MM.1S (cell line): Measurements from ENCODE around the gene CCDC27.

Experiments used
- DNase-seq: peaks from one replicate; pipeline ENCODE4 v3.0.0-alpha.2; 2015
- H2AFZ ChIP-seq: fragments of 300-600 bp; sonication (generic); 2 replicates; pipeline ENCODE4 v1.6.0; 2016; ENCODE audit warnings: antibody characterized with exemption, low read length
- H3F3A ChIP-seq: fragments of 300-600 bp; sonication (generic); 2 replicates; pipeline ENCODE4 v1.6.1; 2016; ENCODE audit warnings: mild to moderate bottlenecking, antibody characterized with exemption, low read length, moderate library complexity, mixed read lengths; ENCODE audit not compliant: insufficient read depth
- H3K27ac ChIP-seq: fragments of 300-600 bp; sonication (generic); 2 replicates; pipeline ENCODE4 v1.5.1; 2016; ENCODE audit warnings: mild to moderate bottlenecking, low read length
- H3K27me3 ChIP-seq: fragments of 300-600 bp; sonication (generic); replicated peaks from 2 replicates; pipeline ENCODE4 v1.6.0; 2016; ENCODE audit warnings: low read length; ENCODE audit not compliant: insufficient read depth
- H3K36me3 ChIP-seq: fragments of 300-600 bp; sonication (generic); replicated peaks from 2 replicates; pipeline ENCODE4 v1.6.1; 2016; ENCODE audit warnings: mild to moderate bottlenecking, low read length, mixed read lengths; ENCODE audit not compliant: insufficient read depth
- H3K4me1 ChIP-seq: fragments of 300-600 bp; sonication (generic); 2 replicates; pipeline ENCODE4 v1.6.1; 2016; ENCODE audit warnings: low read length, mixed read lengths
- H3K4me2 ChIP-seq: fragments of 300-600 bp; sonication (generic); 2 replicates; pipeline ENCODE4 v1.6.0; 2016; ENCODE audit warnings: low read depth, low read length
- H3K4me3 ChIP-seq: fragments of 300-600 bp; sonication (generic); 2 replicates; pipeline ENCODE4 v1.5.1; 2016; ENCODE audit warnings: low read length, mixed read lengths
- H3K79me2 ChIP-seq: fragments of 300-600 bp; sonication (generic); 2 replicates; pipeline ENCODE4 v1.6.1; 2016; ENCODE audit warnings: mixed run types, low read length, mixed read lengths
- H3K9ac ChIP-seq: fragments of 300-600 bp; sonication (generic); 2 replicates; pipeline ENCODE4 v1.6.1; 2016; ENCODE audit warnings: low read length, mixed read lengths
- H3K9me2 ChIP-seq: fragments of 300-600 bp; sonication (generic); replicated peaks from 2 replicates; pipeline ENCODE4 v1.6.1; 2016; ENCODE audit warnings: mild to moderate bottlenecking, low read length, mixed read lengths; ENCODE audit not compliant: insufficient read depth
- H3K9me3 ChIP-seq: fragments of 300-600 bp; sonication (generic); replicated peaks from 2 replicates; pipeline ENCODE4 v1.6.1; 2016; ENCODE audit warnings: mild to moderate bottlenecking, low read length, mixed read lengths; ENCODE audit not compliant: insufficient read depth
- H4K20me1 ChIP-seq: fragments of 300-600 bp; sonication (generic); 2 replicates; pipeline ENCODE4 v1.6.1; 2016; ENCODE audit warnings: mild to moderate bottlenecking, low read length, moderate library complexity, mixed read lengths; ENCODE audit not compliant: insufficient read depth
- CTCF ChIP-seq: fragments of 300-600 bp; sonication (generic); IDR thresholded peaks from 2 replicates; pipeline ENCODE4 v1.5.1; 2016; ENCODE audit warnings: antibody characterized with exemption, low read length, mixed read lengths
- EZH2 ChIP-seq: fragments of 300-600 bp; sonication (generic); optimal IDR thresholded peaks from 2 replicates; pipeline ENCODE3; 2017; ENCODE audit warnings: low read depth, mild to moderate bottlenecking, antibody characterized with exemption, low read length, mixed read lengths
- EZH2phosphoT487 ChIP-seq: fragments of 300-600 bp; sonication (generic); IDR thresholded peaks from 2 replicates; pipeline ENCODE4 v1.6.1; 2018; ENCODE audit warnings: antibody characterized with exemption, low read length

The CCDC27 gene

GRCh38 chr1:3744646-3745045, 7.6 kb upstream of the CCDC27 start:
- no peak overlapping the region for H2AFZ ChIP-seq

GRCh38 chr1:3745071-3745470, 7.2 kb upstream of the CCDC27 start:
- H4K20me1 ChIP-seq: no peaks in the 10 kb centered on the region
- H3K79me2 ChIP-seq: no peaks in the 10 kb centered on the region
- H3K9me3 ChIP-seq: no peaks in the 10 kb centered on the region
- H3K27me3 ChIP-seq: peaks cover 7% of the 10 kb centered on the region
- no peak overlapping the region for H3K4me2 ChIP-seq
- H3K9ac ChIP-seq: no peak overlapping the region
- H2AFZ ChIP-seq: no peak overlapping the region
- peaks cover 5% of the 10 kb centered on the region; the same call in 1 of the 2 replicates for H3K4me1 ChIP-seq
- no peaks in the 10 kb centered on the region for H3K9me2 ChIP-seq
- H3K4me3 ChIP-seq: no peak overlapping the region
- no peak overlapping the region for H3K27ac ChIP-seq
- H3F3A ChIP-seq: no peaks in the 10 kb centered on the region
- TF ChIP-seq EZH2 (no peak), CTCF (no peak), EZH2phosphoT487 (no peak)
- no peaks in the 10 kb centered on the region for H3K36me3 ChIP-seq
- DNase-seq: no peak

More at GRCh38 chr1:3744646-3745045, 7.6 kb upstream of the CCDC27 start:
- H3K27me3 ChIP-seq: peaks cover 4% of the 10 kb centered on the region
- no peaks in the 10 kb centered on the region for H3K9me3 ChIP-seq
- no peaks in the 10 kb centered on the region for H3K79me2 ChIP-seq
- H3K4me2 ChIP-seq: no peak overlapping the region
- no peak for DNase-seq
- H3K4me1 ChIP-seq: peaks cover 5% of the 10 kb centered on the region; the same call in 1 of the 2 replicates
- H3K36me3 ChIP-seq: no peaks in the 10 kb centered on the region
- H3K9ac ChIP-seq: no peak overlapping the region
- H3K4me3 ChIP-seq: no peak overlapping the region
- no peaks in the 10 kb centered on the region for H3K9me2 ChIP-seq
- no peaks in the 10 kb centered on the region for H3F3A ChIP-seq
- H4K20me1 ChIP-seq: no peaks in the 10 kb centered on the region
- TF ChIP-seq EZH2phosphoT487: no peak
- no peak for TF ChIP-seq EZH2
- TF ChIP-seq CTCF: no peak
- no peak overlapping the region for H3K27ac ChIP-seq

- H3K9ac ChIP-seq: no peak overlapping the region
Measured at GRCh38 chr1:3745590-3746381, 6.5 kb upstream of the CCDC27 start.

More at GRCh38 chr1:3745590-3746381, 6.5 kb upstream of the CCDC27 start:
- no peaks in the 10 kb centered on the region for H3K9me3 ChIP-seq
- no peak for DNase-seq
- no peaks in the 10 kb centered on the region for H3K9me2 ChIP-seq
- no peaks in the 10 kb centered on the region for H3F3A ChIP-seq
- TF ChIP-seq EZH2: no peak
- TF ChIP-seq EZH2phosphoT487: no peak
- no peak for TF ChIP-seq CTCF
- no peaks in the 10 kb centered on the region for H3K36me3 ChIP-seq
- H3K4me3 ChIP-seq: no peak overlapping the region
- no peak overlapping the region for H3K4me2 ChIP-seq
- no peaks in the 10 kb centered on the region for H3K79me2 ChIP-seq
- H3K27me3 ChIP-seq: peaks cover 14% of the 10 kb centered on the region
- H2AFZ ChIP-seq: no peak overlapping the region
- peaks cover 5% of the 10 kb centered on the region; the same call in 1 of the 2 replicates for H3K4me1 ChIP-seq
- no peaks in the 10 kb centered on the region for H4K20me1 ChIP-seq
- no peak overlapping the region for H3K27ac ChIP-seq
